Neural cell (in vitro differentiated cells): Measurements from ENCODE around the gene ERCC4.

Experiments used
- POLR2AphosphoS5 ChIP-seq: IDR thresholded peaks from 2 replicates; pipeline ENCODE4 v1.6.1; 2012
- TAF1 ChIP-seq: IDR thresholded peaks from 2 replicates; pipeline ENCODE4 v1.6.1; 2012; ENCODE audit warnings: low read depth
- TF ChIP-seq, protein P1 (sequence below): fragments of 450-650 bp; IDR thresholded peaks from 2 replicates; pipeline ENCODE4 v1.5.1; 2014; ENCODE audit warnings: antibody characterized with exemption, mild to moderate bottlenecking, moderate library complexity; ENCODE audit not compliant: poor library complexity, severe bottlenecking

DNA sequence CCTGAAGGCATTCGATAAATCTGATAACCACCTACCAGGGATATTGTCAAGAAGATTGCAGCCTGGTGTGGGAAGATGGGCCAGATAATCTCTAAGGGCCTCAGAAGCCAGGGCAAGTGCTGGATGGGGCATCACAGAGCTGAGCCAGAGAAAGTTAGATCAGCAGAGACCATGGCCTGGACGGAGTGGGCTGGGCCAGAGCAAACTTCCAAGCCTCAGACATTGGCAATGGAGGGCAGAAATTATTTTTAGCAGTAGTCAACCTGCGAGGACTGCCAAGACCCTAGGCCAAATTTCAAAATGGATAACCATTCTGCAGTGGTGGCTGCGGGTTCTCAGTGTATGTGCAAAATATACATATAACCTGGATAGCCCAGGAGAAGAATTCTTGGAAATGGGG lies 18.5 kb downstream of the ERCC4 start:
- TF ChIP-seq, protein P1, sequence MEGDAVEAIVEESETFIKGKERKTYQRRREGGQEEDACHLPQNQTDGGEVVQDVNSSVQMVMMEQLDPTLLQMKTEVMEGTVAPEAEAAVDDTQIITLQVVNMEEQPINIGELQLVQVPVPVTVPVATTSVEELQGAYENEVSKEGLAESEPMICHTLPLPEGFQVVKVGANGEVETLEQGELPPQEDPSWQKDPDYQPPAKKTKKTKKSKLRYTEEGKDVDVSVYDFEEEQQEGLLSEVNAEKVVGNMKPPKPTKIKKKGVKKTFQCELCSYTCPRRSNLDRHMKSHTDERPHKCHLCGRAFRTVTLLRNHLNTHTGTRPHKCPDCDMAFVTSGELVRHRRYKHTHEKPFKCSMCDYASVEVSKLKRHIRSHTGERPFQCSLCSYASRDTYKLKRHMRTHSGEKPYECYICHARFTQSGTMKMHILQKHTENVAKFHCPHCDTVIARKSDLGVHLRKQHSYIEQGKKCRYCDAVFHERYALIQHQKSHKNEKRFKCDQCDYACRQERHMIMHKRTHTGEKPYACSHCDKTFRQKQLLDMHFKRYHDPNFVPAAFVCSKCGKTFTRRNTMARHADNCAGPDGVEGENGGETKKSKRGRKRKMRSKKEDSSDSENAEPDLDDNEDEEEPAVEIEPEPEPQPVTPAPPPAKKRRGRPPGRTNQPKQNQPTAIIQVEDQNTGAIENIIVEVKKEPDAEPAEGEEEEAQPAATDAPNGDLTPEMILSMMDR: no peak
- no peak for TF ChIP-seq POLR2AphosphoS5
- no peak for TF ChIP-seq TAF1
